GM12891 (cell line): Measurements from ENCODE around the gene ASTN2.

Experiments used
- POLR2A ChIP-seq: IDR thresholded peaks from 2 replicates; pipeline ENCODE4 v1.6.1; 2011; ENCODE audit warnings: low read depth, low read length, control low read depth
- POLR2AphosphoS5 ChIP-seq: IDR thresholded peaks from 2 replicates; pipeline ENCODE4 v1.6.1; 2011; ENCODE audit warnings: low read depth, low read length, control low read depth
- SPI1 ChIP-seq: IDR thresholded peaks from 2 replicates; pipeline ENCODE4 v1.6.1; 2011; ENCODE audit warnings: low read depth, low read length, control low read depth
- TAF1 ChIP-seq: IDR thresholded peaks from 2 replicates; pipeline ENCODE4 v1.6.1; 2011; ENCODE audit warnings: low read depth, low read length, control low read depth

GRCh38 chr9:116991051-116991450, 423.8 kb downstream of the ASTN2 start:
- no peak for TF ChIP-seq POLR2A
- no peak for TF ChIP-seq POLR2AphosphoS5
- no peak for TF ChIP-seq SPI1
- TF ChIP-seq TAF1: no peak
